AG20443 (cell line): ENCODE measurements around the gene AQP1.

Experiments used
- DNase-seq: peaks from one replicate; pipeline ENCODE4 v3.0.0; 2012; ENCODE audit warnings: low spot score, mixed read lengths

Gene AQP1

GRCh38 chr7:30884881-30885280 lies 26.8 kb upstream of the AQP1 start:
- DNase-seq: no peak

- peak; percentile 60 for DNase-seq
These were observed 25.0 kb upstream of the AQP1 start for GRCh38 chr7:30886608-30887011.

GRCh38 chr7:30887464-30887872 lies 24.2 kb upstream of the AQP1 start:
- DNase-seq: no peak

- peak; percentile 92 for DNase-seq
These were observed 22.9 kb upstream of the AQP1 start for GRCh38 chr7:30888747-30889146.

- DNase-seq: no peak
These were observed 21.4 kb upstream of the AQP1 start for GRCh38 chr7:30890226-30890625.

- DNase-seq: no peak
These were observed 18.3 kb upstream of the AQP1 start for GRCh38 chr7:30893357-30893756.

GRCh38 chr7:30894009-30894408 lies 17.6 kb upstream of the AQP1 start:
- DNase-seq: no peak

GRCh38 chr7:30894866-30895605 lies 16.6 kb upstream of the AQP1 start:
- DNase-seq: peak; percentile 30

GRCh38 chr7:30896036-30896435 lies 15.6 kb upstream of the AQP1 start:
- DNase-seq: no peak

GRCh38 chr7:30896783-30897637 lies 14.6 kb upstream of the AQP1 start:
- DNase-seq: no peak

GRCh38 chr7:30897770-30898169 lies 13.9 kb upstream of the AQP1 start:
- no peak for DNase-seq

- DNase-seq: no peak
These were observed 13.2 kb upstream of the AQP1 start for GRCh38 chr7:30898411-30898810.

GRCh38 chr7:30899066-30899465 lies 12.6 kb upstream of the AQP1 start:
- no peak for DNase-seq

- DNase-seq: no peak
These were observed 12.0 kb upstream of the AQP1 start for GRCh38 chr7:30899630-30900029.

- no peak for DNase-seq
These were observed 11.6 kb upstream of the AQP1 start for GRCh38 chr7:30900053-30900452.

GRCh38 chr7:30900803-30901362 lies 10.8 kb upstream of the AQP1 start:
- no peak for DNase-seq

- DNase-seq: no peak
These were observed 9.8 kb upstream of the AQP1 start for GRCh38 chr7:30901856-30902255.

- no peak for DNase-seq
These were observed 9.2 kb upstream of the AQP1 start for GRCh38 chr7:30902466-30902865.

- DNase-seq: no peak
These were observed 8.5 kb upstream of the AQP1 start for GRCh38 chr7:30903146-30903545.

- DNase-seq: no peak
These were observed 7.1 kb upstream of the AQP1 start for GRCh38 chr7:30904561-30904960.

- DNase-seq: no peak
These were observed 6.3 kb upstream of the AQP1 start for GRCh38 chr7:30905078-30906012.

- peak; percentile 43 for DNase-seq
These were observed 5.6 kb upstream of the AQP1 start for GRCh38 chr7:30906014-30906413.
